ENCODE data around the gene ABCF2.

Gene ABCF2

GRCh38 chr7:151226560-151226874 lies 488 bp downstream of the ABCF2 start:
- H3K27me3 ChIP-seq (replicated peaks; ENCODE audit: insufficient read depth, low read length) = no peaks in the 10 kb centered on the region
- no peak overlapping the region for H3K27ac ChIP-seq (ENCODE audit: low read length)
- H3K4me2 ChIP-seq (ENCODE audit: low read depth, low read length) = peak overlapping the region; percentile 95
- H3K9ac ChIP-seq (ENCODE audit: low read length) = peak overlapping the region; percentile 62
- H3K36me3 ChIP-seq (replicated peaks; ENCODE audit: insufficient read depth, low read length) = peaks cover 9% of the 10 kb centered on the region; the same call in 1 of the 2 replicates
- H3K4me3 ChIP-seq (ENCODE audit: low read length) = peak overlapping the region; percentile 89
- H3K9me3 ChIP-seq (replicated peaks; ENCODE audit: insufficient read depth, low read length) = no peaks in the 10 kb centered on the region
- peak overlapping the region; percentile 84 for H2AFZ ChIP-seq (ENCODE audit: low read length)
- H4K20me1 ChIP-seq (ENCODE audit: insufficient read depth, low read length) = no peaks in the 10 kb centered on the region
- peaks cover 16% of the 10 kb centered on the region for H3K4me1 ChIP-seq (ENCODE audit: low read length)
- H3K9me2 ChIP-seq (replicated peaks; ENCODE audit: insufficient read depth, low read length) = no peaks in the 10 kb centered on the region
- TF ChIP-seq CTCF (IDR thresholded peaks at IDR 0.05; ENCODE audit: low read length) (no peak), EZH2phosphoT487 (IDR thresholded peaks at IDR 0.05; ENCODE audit: low read length) (no peak), EZH2 (optimal IDR thresholded peaks at IDR 0.05; ENCODE audit: low read depth, low read length) (no peak)
- DNase-seq = no peak
- no peaks in the 10 kb centered on the region for H3F3A ChIP-seq (ENCODE audit: insufficient read depth, low read length)
- H3K79me2 ChIP-seq (ENCODE audit: low read length) = peaks cover 26% of the 10 kb centered on the region

GRCh38 chr7:151225948-151226510 lies 976 bp downstream of the ABCF2 start:
- Histone ChIP-seq H3K9ac (ENCODE audit: low read length) (peak overlapping the region; percentile 62), H3K9me2 (replicated peaks; ENCODE audit: insufficient read depth, low read length) (no peaks in the 10 kb centered on the region), H3K27me3 (replicated peaks; ENCODE audit: insufficient read depth, low read length) (no peaks in the 10 kb centered on the region), H4K20me1 (ENCODE audit: insufficient read depth, low read length) (no peaks in the 10 kb centered on the region), H3K9me3 (replicated peaks; ENCODE audit: insufficient read depth, low read length) (no peaks in the 10 kb centered on the region), H3F3A (ENCODE audit: insufficient read depth, low read length) (no peaks in the 10 kb centered on the region), H3K4me1 (ENCODE audit: low read length) (peaks cover 12% of the 10 kb centered on the region), H3K27ac (ENCODE audit: low read length) (no peak overlapping the region), H3K79me2 (ENCODE audit: low read length) (peaks cover 26% of the 10 kb centered on the region), H3K36me3 (replicated peaks; ENCODE audit: insufficient read depth, low read length) (peaks cover 9% of the 10 kb centered on the region; the same call in 1 of the 2 replicates), H2AFZ (ENCODE audit: low read length) (peak overlapping the region; percentile 84; the same call in 1 of the 2 replicates), H3K4me2 (ENCODE audit: low read depth, low read length) (peak overlapping the region; percentile 95), H3K4me3 (ENCODE audit: low read length) (peak overlapping the region; percentile 89)
- no peak for DNase-seq
- TF ChIP-seq EZH2phosphoT487 (IDR thresholded peaks at IDR 0.05; ENCODE audit: low read length) (no peak), EZH2 (optimal IDR thresholded peaks at IDR 0.05; ENCODE audit: low read depth, low read length) (no peak), CTCF (IDR thresholded peaks at IDR 0.05; ENCODE audit: low read length) (no peak)

GRCh38 chr7:151223728-151224127 lies 3.3 kb downstream of the ABCF2 start:
- Histone ChIP-seq H3K36me3 (replicated peaks; ENCODE audit: insufficient read depth, low read length) (peaks cover 15% of the 10 kb centered on the region; the same call in 1 of the 2 replicates), H3K79me2 (ENCODE audit: low read length) (peaks cover 26% of the 10 kb centered on the region), H3K4me3 (ENCODE audit: low read length) (no peak overlapping the region), H3K9me2 (replicated peaks; ENCODE audit: insufficient read depth, low read length) (no peaks in the 10 kb centered on the region), H4K20me1 (ENCODE audit: insufficient read depth, low read length) (no peaks in the 10 kb centered on the region), H3K4me1 (ENCODE audit: low read length) (peaks cover 12% of the 10 kb centered on the region), H3K27ac (ENCODE audit: low read length) (no peak overlapping the region), H3K9me3 (replicated peaks; ENCODE audit: insufficient read depth, low read length) (no peaks in the 10 kb centered on the region), H2AFZ (ENCODE audit: low read length) (no peak overlapping the region), H3K4me2 (ENCODE audit: low read depth, low read length) (no peak overlapping the region), H3F3A (ENCODE audit: insufficient read depth, low read length) (no peaks in the 10 kb centered on the region), H3K9ac (ENCODE audit: low read length) (no peak overlapping the region), H3K27me3 (replicated peaks; ENCODE audit: insufficient read depth, low read length) (no peaks in the 10 kb centered on the region)
- TF ChIP-seq EZH2phosphoT487 (IDR thresholded peaks at IDR 0.05; ENCODE audit: low read length) (no peak), EZH2 (optimal IDR thresholded peaks at IDR 0.05; ENCODE audit: low read depth, low read length) (no peak), CTCF (IDR thresholded peaks at IDR 0.05; ENCODE audit: low read length) (no peak)
- DNase-seq = no peak
